NOMO-1 treated with DMSO at 0.1 percent for 48 hours (cell line): ENCODE results near the gene SUPT3H.
"Not testable (repeated sequence)": the region's sequence is repeated elsewhere in the genome, so short reads cannot be mapped to it uniquely, and the experiment has no call there.

ENCODE experiments used
- DNase-seq: peaks from one replicate; lab custom pipeline; 2025; ENCODE audit not compliant: unreplicated experiment; lab: John Stamatoyannopoulos, UW

The SUPT3H gene

GRCh38 chr6:45327956-45328522, 49.7 kb downstream of the SUPT3H start, which contains the start of gene RUNX2:
Gene RUNX2, plus strand, starts transcription at chr6:45328330. Its CDS starts 397 bp downstream, at chr6:45328727.
- no peak for DNase-seq

GRCh38 chr6:45326698-45327417, 50.9 kb downstream of the SUPT3H start:
- DNase-seq, result no peak

- DNase-seq, result peak; percentile 50
Measured at GRCh38 chr6:45323656-45324224, 54.0 kb downstream of the SUPT3H start.

GRCh38 chr6:45320349-45320748, 57.4 kb downstream of the SUPT3H start:
- DNase-seq, result no peak

- DNase-seq, result no peak
Measured at GRCh38 chr6:45314146-45314545, 63.6 kb downstream of the SUPT3H start.

GRCh38 chr6:45310118-45310788, 67.5 kb downstream of the SUPT3H start:
- DNase-seq, result no peak

- DNase-seq, result no peak
Measured at GRCh38 chr6:45305546-45305945, 72.2 kb downstream of the SUPT3H start.

- DNase-seq, result no peak
Measured at GRCh38 chr6:45302832-45303231, 74.9 kb downstream of the SUPT3H start.

- DNase-seq, result peak; percentile 9
Measured at GRCh38 chr6:45301348-45302142, 76.2 kb downstream of the SUPT3H start.

- DNase-seq, result peak; percentile 59
Measured at GRCh38 chr6:45300736-45301135, 77.0 kb downstream of the SUPT3H start.

GRCh38 chr6:45299096-45299581, 78.6 kb downstream of the SUPT3H start:
- no peak for DNase-seq

GRCh38 chr6:45297320-45297719, 80.4 kb downstream of the SUPT3H start:
- no peak for DNase-seq

GRCh38 chr6:45294065-45294701, 83.6 kb downstream of the SUPT3H start:
- DNase-seq, result peak; percentile 8

GRCh38 chr6:45293306-45293705, 84.4 kb downstream of the SUPT3H start:
- no peak for DNase-seq

GRCh38 chr6:45289751-45290514, 87.8 kb downstream of the SUPT3H start:
- DNase-seq, result no peak

GRCh38 chr6:45286707-45287106, 91.0 kb downstream of the SUPT3H start:
- DNase-seq, result not testable (repeated sequence)

- DNase-seq, result no peak
Measured at GRCh38 chr6:45278367-45278766, 99.4 kb downstream of the SUPT3H start.

- DNase-seq, result not testable (repeated sequence)
Measured at GRCh38 chr6:45277741-45278140, 100.0 kb downstream of the SUPT3H start.

- DNase-seq, result no peak
Measured at GRCh38 chr6:45275358-45275757, 102.4 kb downstream of the SUPT3H start.

GRCh38 chr6:45272626-45273025, 105.1 kb downstream of the SUPT3H start:
- DNase-seq, result no peak
